GM19467 (cell line): ENCODE measurements around the gene SUPT3H.

Source experiments
- ATAC-seq: cut with Tn5 transposase; IDR thresholded peaks from one replicate; pipeline ENCODE4 v1.9.1; 2021; ENCODE audit warnings: mild to moderate bottlenecking, moderate library complexity; ENCODE audit not compliant: unreplicated experiment

The SUPT3H gene

DNA sequence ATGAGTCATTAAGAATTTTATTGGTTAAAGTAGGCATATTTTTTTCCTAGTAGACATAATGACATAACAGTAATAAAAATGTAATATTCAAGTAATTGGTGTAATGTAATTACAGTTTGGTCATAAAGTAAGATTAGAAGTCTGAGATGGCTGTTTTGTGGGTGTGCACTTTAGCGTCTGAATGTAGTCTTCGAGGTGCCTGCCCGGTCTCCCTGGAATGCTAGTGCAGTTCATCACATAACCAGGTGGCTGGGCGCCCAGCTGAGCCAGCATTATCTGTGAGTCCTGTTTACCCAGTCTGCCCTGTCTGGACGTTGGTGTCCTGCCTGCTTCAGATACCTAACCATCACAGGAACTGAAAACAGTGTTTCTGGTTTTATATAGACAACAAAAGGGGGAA lies 571.1 kb downstream of the SUPT3H start:
- ATAC-seq = no peak

DNA sequence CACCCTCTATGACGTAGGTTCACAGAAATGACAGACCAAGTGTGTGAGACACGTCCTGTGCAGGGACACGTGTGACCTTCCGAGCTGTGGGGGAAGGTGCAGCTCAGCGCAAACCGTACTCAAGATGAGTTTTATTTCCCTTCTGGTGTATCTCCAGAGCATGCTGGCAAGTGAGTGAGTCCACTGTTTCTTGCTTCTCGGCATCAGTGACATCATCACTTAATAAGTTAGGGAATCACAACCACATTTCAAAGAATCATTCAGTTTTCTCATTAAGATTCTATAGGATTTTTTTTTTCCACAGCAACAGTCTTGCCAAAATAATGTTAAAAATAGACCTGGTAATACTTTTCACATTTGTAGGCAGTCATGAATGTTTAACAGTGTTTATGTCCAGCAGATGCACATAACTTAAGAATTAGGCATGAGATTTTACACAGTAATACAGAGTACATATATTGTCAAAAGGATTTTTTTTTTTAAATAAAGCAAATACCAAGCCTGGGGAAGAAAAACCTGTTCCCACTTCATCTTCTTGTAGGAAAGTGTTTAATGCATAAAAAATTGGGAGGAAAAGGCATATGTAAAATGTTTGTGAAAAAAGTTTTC lies 572.4 kb downstream of the SUPT3H start:
- no peak for ATAC-seq

DNA sequence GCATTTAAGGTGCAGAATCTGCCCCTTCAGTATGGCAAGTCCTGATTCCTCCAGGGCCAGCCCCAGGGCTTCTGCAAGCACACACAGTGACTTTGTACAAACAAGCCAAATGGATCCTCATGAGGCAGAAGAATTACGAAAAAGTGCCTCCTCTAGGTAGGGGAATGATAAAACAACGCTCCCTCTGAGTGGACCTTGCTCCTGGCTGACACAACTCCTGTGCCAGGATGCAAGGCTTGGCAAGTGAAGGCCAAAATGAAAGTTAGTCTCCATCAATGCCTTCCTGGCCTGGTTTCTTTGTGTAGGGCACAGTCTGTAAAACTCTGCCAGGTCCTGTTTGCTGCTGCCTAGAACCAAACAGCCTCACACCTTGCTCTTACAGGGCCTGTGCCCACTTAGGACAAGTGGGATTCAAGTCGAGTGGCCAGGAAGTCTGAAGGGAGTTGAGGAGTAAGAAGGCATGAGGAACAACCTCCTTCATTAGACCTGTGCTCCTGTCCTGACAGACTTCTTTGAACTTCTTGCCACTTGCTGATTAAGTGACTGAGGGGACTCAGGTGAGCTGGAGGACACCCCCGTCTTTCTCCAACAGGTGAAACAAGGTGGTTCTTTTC lies 573.1 kb downstream of the SUPT3H start:
- ATAC-seq = no peak

DNA sequence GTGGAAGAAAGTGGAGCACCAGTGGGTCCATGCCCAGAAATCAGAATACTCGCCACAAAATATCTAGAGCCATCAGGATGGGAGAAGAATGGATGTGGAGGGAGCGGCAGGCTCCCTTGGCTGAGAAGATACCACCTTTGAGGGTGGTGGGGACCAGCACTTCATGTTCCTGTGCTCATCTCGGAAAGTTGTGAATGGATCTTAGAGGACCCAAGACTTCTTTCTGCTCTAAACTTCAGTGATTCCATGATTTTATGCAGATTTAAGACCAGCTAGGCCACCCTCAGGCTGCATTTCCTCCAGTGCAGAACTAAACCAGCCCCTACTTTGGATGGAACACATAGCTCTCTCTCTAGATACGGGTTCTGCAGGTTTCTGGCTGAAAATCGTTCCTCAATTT lies 573.7 kb downstream of the SUPT3H start:
- no peak for ATAC-seq

DNA sequence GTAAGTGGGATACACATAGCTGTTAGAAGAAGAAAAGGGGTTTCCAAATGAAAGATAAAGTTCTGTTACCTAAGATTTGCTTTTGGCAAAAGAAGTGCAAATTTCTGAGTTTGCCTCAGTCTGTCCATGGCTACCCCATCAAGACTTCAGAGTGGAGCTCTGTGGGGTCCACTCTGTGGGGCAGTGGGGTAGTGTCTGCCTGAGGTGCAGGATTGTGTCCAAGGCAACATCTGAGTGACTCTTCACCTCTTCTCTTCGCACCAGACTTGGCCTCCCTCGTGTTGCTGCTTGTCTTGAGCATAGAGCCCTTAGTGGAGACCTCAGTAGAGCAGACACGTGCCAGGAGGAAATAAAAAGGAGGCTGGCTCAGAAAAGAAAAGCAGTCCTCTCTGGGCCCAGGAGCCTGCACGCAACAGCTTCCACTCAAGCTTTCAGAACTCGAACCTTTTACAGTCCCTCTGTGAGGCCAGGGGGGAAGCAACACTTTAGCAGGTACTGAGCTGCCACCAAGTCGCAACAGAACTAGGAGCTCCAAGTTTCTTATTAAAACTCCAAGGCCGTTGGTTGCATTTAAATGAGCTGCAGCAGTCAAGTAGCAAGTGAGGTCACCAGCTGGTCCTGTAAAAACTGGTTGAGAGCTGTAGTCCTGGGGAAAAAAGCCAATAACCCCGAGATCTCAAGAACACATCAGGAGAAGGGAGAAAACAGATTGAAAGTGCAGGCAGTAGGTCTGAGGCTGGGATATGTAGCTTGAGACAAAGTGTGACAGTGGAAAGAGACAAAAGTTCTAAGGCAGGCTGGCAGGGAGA lies 576.7 kb downstream of the SUPT3H start:
- ATAC-seq = no peak

DNA sequence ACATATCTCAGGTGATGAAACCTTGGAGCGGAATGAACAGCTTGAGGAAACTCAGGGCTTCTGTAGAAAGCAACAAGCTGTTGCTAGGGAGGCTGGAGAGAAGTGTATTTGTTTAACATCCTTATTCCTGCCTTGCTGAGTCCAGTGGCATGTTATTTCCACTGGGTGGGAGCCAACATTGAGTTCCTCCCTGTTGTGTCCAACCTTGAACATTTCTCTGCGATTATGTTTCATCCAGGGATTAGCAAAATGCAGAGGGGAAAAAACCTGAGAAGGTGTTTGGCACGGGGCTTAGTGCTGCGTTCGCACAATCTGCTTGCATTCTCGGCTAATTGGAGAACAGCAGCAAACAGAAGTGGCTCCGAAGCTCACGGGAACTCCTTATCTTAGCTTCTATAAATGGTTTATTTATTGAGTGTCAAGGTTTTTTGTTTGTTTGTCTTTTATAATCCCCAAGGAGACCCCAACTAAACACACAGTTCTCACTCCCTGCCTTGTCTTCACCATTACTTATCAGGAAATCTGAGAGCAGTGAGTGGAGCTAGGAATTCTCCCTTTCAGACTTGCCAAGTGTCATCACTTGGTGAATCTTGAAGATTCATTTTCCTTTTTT lies 577.5 kb downstream of the SUPT3H start:
- no peak for ATAC-seq

DNA sequence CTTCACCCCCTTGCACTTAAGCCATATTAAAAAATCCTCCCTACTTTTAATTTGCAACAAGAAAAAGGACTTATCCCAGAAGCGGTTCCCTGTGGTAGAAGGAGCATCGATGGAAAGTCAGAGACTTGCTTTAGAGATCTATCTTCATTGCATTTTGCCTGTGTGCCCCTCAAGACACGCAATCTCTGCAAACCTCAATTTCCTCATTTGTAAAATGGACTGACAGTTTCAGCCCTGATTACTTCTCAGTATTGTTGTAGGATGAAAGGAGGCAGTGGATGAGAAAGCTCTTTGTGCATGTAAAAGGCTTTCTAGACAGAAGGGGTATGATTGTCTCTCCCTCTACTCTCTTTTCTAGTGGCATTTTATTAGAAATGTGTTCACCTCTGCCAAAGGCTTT lies 580.0 kb downstream of the SUPT3H start:
- ATAC-seq = no peak

DNA sequence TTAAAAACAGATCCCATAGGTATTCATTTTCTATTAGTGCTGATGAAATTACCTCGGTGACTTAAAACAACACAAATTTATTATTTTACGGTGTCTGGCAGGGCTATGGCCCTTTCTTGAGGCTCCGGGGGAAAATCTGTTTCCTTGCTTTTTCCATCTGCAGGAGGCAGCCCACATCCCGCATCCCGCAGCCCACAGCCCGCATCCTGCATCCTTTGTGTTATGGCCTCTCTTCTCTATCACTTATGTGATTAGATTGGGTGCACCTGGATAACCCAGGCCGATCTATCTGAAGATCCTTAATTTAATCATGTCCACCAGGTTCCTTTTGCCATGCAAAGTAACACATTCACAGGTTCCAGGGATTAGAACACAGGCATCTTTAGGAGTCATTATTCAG lies 582.4 kb downstream of the SUPT3H start:
- ATAC-seq = no peak

DNA sequence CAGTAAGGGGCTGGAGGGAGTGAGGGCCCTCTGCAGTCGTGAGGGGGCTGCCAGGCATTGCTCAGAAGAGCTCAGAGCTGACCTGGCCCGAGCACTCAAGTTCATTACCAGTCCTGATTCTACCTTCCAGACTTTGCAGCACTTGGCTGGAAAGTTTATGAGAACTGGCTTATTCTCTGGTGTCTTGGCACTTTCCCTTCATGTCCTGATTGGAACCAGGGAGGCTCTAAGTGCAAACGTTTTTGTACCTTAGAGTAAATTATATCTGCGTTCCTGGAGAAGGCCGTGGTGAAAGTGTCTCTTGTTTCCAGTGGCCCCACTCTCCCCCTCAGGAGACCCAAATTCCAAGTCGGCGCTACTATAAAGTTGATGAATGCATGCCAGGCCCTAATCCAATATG lies 587.9 kb downstream of the SUPT3H start:
- ATAC-seq = no peak

DNA sequence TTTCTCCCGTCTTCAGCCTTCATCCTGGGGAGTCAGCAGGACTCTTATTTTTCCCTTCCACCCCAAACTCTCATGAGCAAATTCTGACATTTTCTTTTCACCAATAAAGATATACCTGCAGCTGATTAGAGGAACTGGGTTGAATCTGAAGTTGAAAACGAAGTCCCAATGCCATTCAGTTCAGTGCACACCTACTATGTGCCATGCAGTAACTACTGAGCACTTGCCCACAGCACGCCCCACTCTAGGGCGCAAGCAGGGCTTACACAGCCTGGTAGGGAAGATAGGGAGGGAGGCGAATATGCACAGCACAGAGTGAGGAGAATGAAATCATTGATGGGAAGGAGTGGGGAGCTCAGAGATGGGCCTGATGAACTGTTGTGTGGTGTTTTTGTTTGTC lies 588.7 kb downstream of the SUPT3H start:
- ATAC-seq = no peak

DNA sequence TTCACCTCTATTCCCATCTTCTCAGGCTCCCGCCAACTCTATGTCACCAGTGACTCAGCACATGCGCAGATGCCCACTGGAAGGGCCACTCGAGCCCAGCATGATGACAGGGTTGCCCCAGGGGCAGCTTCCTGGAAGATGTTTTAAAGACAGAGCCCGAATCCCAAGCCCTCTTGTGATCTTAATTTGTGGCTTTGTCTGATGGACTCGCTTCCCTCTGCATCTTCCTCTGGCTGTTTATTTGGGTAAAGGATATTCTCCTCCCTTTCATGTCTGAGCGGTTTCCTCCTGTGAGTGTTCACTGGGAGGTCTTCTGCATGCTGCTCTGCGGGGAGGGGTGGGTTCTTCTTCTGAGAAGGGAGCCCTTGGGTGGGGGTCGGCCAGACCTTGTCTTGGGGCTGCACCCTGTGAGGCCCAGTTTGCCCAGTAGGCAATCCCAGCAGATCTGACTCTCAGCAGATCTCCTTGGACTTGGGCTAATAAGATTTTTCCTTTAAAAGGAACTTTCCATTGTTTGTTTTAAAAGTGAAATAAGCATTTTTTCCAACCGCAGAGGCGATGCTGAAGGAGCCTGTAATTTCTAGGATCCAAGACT lies 589.2 kb downstream of the SUPT3H start:
- ATAC-seq = no peak

DNA sequence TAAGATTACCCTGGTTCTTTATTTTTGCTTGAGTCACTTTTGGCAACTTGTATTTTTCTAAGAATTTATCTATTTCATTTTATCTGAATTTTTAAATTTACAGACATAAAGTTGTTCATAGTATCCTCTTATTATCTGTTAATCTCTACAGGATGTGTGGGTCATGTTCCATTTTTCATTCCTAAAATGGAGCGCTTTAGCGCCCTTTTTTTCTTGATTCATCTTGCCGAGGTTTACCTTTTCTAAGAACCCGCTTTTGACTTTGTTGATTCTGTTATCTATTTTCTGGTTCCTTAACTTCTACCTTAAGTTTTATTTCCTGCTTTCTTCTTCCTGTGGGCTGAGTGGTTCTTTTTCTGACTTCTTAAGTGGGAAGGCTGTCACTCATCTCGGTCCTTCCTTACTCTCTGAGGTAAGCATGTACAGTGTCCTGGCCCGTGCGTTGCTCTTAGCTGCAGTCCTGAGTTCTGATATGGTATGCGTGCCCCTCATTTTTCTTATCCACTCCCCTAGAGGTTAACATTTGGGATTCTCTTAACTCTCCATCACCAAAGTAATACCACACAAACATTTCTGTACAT lies 590.4 kb downstream of the SUPT3H start:
- ATAC-seq = no peak

DNA sequence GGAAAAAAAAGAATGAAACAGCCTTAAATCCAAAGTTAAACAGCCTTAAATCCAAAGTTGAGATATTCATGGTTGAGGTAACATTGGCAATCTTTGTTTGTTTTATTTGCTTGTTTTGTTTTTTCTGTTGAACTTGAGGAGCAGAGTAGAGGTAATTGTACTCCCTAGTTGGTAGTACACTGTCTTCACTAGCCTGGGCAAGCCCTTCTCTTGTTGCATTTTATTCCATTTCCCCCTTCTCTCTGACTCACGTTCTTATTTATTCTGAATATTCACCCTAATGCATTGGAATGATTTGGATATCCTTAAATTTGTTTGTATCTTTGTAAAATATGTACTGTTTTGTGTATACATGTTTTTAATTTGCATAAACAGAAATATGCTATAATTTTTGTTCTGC lies 592.6 kb downstream of the SUPT3H start:
- no peak for ATAC-seq

DNA sequence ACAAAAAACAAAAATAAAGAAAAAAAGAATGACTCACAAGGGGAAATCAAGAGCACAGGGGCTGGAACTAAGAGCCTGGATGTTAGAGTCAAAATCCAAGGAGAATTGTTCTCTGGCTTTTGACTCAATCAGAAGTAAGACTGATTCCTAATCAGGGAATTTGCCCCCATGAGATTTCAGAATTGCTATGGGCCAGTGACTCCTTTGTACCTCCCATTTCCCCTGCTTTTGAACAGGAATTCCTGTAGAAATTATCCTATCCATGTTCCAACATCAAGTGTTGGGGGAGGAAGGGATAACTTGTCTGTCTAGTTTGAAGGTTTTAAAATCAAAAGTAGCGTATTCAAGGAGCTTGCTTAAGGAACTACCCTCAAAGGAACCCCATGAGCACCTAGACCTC lies 593.5 kb downstream of the SUPT3H start:
- no peak for ATAC-seq

DNA sequence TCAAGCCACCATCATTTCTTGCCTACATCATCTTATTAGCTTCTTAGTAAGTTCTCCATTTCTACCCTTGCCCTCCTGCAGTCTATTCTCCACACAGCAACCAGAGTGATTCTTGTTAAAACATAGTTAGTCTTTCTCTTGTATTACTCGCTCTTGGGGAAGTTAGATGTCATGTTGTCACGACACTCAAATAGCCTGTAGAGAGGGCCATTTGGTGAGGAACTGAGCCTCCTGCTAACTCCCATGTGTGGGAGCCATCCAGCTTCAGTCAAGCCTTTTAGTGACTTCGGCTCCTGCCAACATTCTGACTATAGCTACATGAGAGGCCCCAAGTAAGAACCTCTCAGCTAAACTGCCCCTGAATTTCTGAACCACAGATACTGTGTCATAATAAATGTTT lies 594.8 kb downstream of the SUPT3H start:
- no peak for ATAC-seq

DNA sequence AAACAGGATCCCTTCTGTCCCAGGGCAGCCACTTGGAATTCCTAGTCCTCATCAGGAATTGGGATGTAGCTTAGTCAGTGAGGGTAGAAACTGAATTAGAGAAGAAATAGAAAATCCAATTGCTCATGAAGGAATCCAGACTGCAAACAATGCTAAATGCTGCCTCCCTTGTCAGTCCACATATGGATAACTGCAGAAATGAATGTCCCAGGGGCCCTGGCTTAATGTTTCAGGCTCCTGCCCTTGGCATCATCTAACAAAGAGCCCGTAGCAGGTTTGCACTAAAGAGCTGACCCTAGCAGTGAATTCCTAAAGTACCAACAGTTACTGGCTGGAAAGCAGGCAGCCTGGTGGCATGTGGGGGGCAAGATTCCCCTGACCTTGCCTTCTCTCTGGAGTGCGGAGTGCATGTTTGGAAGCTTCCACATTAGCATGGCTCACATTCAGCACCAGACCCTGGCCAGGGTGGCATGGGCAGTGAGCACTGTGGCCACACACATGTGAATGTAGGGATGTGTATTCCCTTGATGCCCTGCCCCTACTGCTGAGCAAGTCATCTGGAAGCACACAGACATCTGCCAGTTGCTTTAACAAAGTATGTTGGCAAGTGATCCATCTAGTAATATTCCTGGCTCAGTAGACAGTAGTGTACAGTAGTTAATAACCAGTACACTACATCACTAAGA lies 595.7 kb downstream of the SUPT3H start:
- no peak for ATAC-seq

DNA sequence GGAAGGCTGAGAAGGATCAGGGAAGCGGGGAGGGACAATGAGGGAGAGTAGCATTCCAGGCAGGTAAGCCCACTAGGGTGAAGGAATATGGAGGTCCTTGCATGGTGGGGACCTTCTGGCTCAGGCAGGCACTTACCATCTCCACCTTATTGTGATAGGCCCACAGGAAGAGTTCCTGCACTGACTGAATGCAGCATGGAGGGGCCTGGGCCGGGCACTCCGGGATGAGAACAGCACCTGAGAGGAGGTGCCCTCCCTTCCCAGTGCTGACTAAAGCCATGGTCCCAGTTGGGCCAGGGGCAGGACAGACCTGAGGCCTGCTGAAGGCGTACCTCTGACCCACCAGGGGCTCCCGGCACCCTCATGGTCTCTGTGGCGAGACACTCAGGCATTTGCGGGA lies 597.6 kb downstream of the SUPT3H start:
- ATAC-seq = no peak

DNA sequence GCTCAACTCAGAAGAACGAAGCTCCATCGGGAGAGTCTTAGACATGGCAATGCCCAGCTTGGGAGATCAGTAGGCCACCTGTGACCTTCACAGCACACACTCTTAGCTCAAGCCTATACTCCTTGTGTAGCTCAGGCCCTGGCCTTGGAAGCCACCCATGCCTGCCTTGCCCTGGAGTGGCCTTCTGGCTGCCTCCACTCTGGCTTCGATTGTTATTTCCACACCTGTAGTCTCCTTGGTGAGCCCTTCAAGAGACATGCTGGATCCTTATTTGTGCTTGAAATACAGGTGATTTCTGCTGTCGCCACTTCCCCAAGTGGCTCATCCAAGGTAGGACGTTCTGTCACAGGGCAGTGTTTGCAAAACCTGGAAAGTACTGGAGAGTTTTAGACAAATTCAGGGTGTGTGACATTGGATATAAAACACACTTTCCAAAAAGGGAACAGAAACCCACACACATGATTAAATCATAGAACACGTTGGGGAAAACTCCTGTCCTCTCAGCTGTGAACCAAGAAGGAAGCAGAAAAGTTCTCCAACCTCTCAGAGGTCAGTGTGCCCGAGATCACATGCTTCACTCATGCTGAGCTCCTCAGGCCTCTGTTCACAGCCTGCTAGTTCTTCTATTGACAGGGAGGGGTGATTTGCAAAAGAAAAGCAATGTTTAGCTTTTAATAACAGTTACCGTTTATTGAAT lies 598.5 kb downstream of the SUPT3H start:
- no peak for ATAC-seq
